Hepatocyte (in vitro differentiated cells): ENCODE results near the gene CA11.

Experiments used
- CTCF ChIP-seq: fragments of 200-600 bp; sonication (generic); IDR thresholded peaks from 2 replicates; pipeline ENCODE4 v1.5.1; 2016; ENCODE audit warnings: antibody characterized with exemption, mild to moderate bottlenecking; ENCODE audit not compliant: poor library complexity
- EZH2 ChIP-seq: fragments of 200-600 bp; sonication (generic); IDR thresholded peaks from 2 replicates; pipeline ENCODE4 v1.6.1; 2016; ENCODE audit warnings: antibody characterized with exemption, mild to moderate bottlenecking, borderline replicate concordance
- EZH2phosphoT487 ChIP-seq: fragments of 200-600 bp; sonication (generic); IDR thresholded peaks from one replicate; pipeline ENCODE4 v1.6.1; 2018; ENCODE audit warnings: antibody characterized with exemption, mild to moderate bottlenecking, low read depth, moderate library complexity; ENCODE audit not compliant: unreplicated experiment, severe bottlenecking

- TF ChIP-seq CTCF, result no peak
- TF ChIP-seq EZH2, result no peak
- TF ChIP-seq EZH2phosphoT487, result no peak
These were observed 34.1 kb downstream of the CA11 start for GRCh38 chr19:48611872-48612271.
